ENCODE measurements around the gene B3GAT3.

Gene B3GAT3

DNA sequence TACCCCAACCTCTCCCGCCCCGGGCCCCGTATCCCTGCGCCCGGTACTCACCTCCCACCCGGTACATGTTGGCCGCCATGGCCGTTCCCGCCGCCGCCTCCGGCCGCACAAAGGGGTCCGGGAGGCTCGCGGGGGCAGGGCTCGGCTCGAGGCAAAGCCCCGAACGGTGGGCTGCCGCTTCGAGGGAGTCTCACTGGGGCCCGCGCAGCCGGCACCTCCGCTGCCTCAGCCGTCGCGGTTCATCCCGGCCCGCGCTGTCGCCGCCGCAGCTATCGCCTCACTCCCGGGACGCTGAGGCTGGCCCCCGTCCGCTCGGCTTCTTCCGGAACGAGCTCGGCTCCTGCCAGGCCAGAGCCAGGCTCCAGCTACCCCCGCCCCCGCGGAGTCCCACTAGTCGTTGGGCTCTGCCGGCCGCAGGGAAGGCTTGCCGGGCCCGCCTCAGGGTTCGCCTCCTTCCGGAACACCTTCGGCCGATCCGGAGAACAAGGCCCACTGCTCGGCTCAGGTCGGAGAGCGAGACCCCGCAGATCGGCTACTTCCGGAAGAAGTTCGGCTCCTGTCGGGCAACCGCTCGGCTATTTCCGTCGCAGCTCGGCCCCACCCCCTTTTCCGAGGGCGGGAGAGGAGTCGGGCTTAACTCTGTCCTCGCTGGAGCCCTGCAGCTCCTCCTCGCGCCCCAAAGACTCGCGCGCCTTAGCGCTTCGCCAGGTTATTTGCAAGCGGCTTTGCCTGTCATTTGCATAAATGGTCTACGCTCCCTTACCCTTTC is 20.2 kb downstream of the B3GAT3 start, which contains the start of gene MTA2:
TSS of gene MTA2 (minus strand) at position 494 of the 769 bp plus-strand sequence. CDS start at position 79, 415 bp downstream.
- TF ChIP-seq ZFX (IDR thresholded peaks at IDR 0.05) (peak; percentile 63; the same call in 1 of the 2 replicates), CTCF (conservative IDR thresholded peaks at IDR 0.05) (no peak)
- peak within 1 kb of the TSS; percentile 100 for H3K27ac ChIP-seq

DNA sequence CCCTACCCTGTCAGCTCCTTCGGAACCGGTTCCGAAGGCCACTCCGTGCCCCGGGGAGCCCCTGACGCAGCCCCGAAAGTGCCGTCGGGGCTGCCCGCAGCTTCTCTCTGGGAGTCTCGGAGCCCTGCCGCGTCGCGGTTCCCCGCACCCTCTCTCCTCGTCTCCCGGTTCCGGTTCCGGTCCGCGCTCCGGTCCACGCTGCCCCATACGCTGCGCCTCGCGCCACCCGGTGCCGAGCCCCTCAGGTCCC is 20.7 kb downstream of the B3GAT3 start:
- peak overlapping the region; percentile 100 for H3K27ac ChIP-seq
- TF ChIP-seq ZFX (IDR thresholded peaks at IDR 0.05) (no peak), CTCF (conservative IDR thresholded peaks at IDR 0.05) (no peak)

DNA sequence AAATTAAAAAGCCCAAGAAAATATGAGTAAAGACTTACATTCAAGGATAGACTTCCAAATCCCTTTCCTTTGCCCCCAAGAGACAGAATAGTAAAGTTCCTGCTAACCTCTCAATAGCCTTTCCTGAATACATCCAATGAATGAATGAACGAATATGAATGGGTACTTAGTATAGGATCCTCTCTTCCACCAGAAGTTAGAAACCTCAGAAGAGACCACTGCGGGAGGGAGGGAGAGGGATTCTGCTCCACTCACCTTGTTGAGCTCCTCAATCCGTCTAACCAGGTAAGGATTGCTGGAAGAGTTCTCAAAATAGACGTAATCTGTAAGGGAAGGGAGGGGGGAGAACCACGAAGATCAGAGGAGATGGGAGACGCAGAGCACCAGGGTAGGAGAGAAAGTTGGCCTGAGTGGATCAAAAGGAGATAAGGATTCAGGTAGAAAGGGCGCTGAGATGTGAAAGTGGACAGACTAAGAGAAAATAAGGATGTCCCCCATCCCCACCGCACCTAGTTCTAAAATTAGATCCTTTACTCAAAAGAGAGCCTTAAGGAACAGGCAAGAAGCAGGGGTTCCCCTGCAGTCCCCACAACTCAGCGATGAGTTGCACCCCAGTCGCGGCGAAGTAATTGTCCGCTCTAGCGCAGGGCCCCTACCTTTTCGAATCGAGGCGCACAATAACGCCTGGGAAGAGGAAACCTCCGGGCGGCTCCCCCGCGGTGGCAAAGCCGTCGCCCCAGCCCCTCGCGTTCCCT is 21.2 kb downstream of the B3GAT3 start:
- TF ChIP-seq ZFX (IDR thresholded peaks at IDR 0.05) (no peak), CTCF (conservative IDR thresholded peaks at IDR 0.05) (no peak)
- H3K27ac ChIP-seq, result peak overlapping the region; percentile 100

DNA sequence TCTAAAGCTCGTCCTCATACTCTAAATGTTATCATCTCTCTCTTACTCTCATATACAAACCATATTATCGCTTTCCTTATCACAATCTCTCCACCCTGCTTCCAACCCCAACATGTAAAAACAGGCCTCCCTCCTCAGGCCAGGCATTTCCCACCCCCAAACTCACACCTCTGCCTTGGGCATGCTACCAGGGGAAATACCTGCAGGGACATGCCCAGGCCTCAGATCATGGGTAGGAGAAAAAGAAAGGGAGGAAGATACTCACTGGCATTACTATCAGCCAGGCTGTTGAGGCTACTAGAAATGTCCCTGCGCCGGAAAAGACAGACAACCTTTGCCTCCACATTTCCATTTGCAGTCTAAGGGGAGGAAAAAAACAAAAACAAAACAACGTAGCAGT is 21.9 kb downstream of the B3GAT3 start:
- H3K27ac ChIP-seq, result peak overlapping the region; percentile 100
- TF ChIP-seq CTCF (conservative IDR thresholded peaks at IDR 0.05) (no peak), ZFX (IDR thresholded peaks at IDR 0.05) (no peak)

DNA sequence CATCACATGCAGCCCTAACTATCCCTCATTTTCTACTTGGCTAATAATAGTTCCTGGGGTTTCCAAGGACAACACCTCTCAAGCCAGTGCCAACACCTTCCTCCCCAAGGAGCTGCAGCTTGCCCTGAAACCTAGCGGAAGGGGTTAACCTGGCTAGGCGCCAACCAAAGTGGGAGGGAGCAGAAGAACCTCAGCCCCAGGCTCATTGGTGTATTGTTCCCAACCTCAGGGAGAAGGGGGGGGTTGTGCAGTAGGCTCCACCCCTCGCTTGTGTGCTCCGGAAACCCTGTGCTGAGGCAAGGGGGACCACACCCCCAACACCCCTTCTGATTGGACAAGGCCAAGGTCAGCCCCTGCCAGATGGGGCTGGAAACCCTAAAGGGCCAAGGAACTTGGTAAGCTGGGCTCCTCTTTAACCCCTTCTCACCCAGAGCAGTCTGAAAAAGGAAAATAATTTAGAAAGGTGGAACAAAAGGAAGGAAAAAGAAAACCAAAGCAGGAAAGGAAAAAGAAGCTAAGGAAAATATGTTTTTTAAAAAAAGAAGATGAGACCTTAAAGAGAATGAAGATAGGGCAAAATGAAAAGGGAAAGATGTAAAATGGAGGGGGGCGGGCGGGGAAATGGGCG is 22.6 kb downstream of the B3GAT3 start:
- peak overlapping the region; percentile 100 for H3K27ac ChIP-seq
- TF ChIP-seq ZFX (IDR thresholded peaks at IDR 0.05) (no peak), CTCF (conservative IDR thresholded peaks at IDR 0.05) (no peak)

DNA sequence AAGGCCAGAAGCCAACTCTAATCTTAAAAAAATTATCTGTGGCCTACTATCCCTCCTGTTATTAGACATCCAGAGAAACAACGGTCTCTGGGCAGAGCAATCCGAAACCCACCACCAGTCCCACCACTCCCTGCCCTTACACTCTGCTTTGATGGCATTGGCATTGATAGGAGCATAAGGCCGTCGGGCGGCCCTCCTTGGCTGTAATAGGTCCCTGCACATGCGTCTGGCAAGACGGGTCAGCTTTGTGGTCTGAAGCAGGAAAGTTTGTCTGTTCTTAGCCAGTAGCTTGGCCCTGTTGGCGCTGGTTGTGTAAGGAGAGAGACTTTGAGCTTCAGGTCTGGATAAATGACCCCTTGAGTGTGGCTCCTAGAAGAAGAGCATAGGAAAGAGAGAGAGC is 26.7 kb downstream of the B3GAT3 start:
- H3K27ac ChIP-seq, result no peak overlapping the region
- TF ChIP-seq ZFX (IDR thresholded peaks at IDR 0.05) (no peak), CTCF (conservative IDR thresholded peaks at IDR 0.05) (no peak)
